Testis (tissue), 3 donors: ENCODE data around the gene HOXC6. TPM values are rescaled to one million over a fixed set of nuclear protein-coding genes. Genes with fewer than 3 reads are reported as not detected.
A peak's percentile ranks its signal among the peaks of the same experiment; 100 is the strongest.

Experiments
- DNase-seq: peaks from one replicate; pipeline ENCODE4 v3.0.0-alpha.2; 2019
- H3K27ac ChIP-seq, 2 donors: fragments of 200-600 bp; sonication (generic); one replicate each; pipeline ENCODE4 v1.5.1; 2019
- H3K27me3 ChIP-seq: fragments of 200-600 bp; sonication (generic); one replicate; pipeline ENCODE4 v1.5.1; 2019
- H3K36me3 ChIP-seq: fragments of 200-600 bp; sonication (generic); one replicate; pipeline ENCODE4 v1.5.1; 2017; ENCODE audit warnings: low read depth; ENCODE audit errors: missing control alignments
- H3K4me1 ChIP-seq: fragments of 200-600 bp; sonication (generic); one replicate; pipeline ENCODE4 v1.5.1; 2019
- H3K4me3 ChIP-seq, 2 donors: fragments of 200-600 bp; sonication (generic); one replicate each; pipeline ENCODE4 v1.5.1; 2017 to 2019
- H3K9me3 ChIP-seq: fragments of 200-600 bp; sonication (generic); one replicate; pipeline ENCODE4 v1.5.1; 2017
- POLR2A ChIP-seq: fragments of 450-650 bp; IDR thresholded peaks from one replicate; pipeline ENCODE4 v1.6.1; 2017; ENCODE audit warnings: antibody characterized with exemption, mild to moderate bottlenecking, moderate library complexity
- WGBS, 2 donors: methylation state at CpG; one replicate each; pipeline ENCODE4 v1.1.5; 2018; 5-methylcytosine and 5-hydroxymethylcytosine counted together
- intact Hi-C: fragments of 100-400 bp; cut with DNase I; formaldehyde crosslinking; loops from one replicate; pipeline ENCODE4 v1.15.1; 2023; ENCODE audit warnings: low total_unique reads
- polyA plus RNA-seq: library from polyadenylated mRNA; stranded (reverse); fragments of 350-450 nt; fragmentation: Illumina TruSeq; extraction: RNeasy Lipid Tissue Mini Kit (QIAGEN cat#74804); gene quantifications from one replicate; pipeline ENCODE4 v1.2.3, GENCODE V29; 2014; ENCODE audit warnings: low read depth, low replicate concordance; ENCODE audit not compliant: insufficient read depth
- total RNA-seq, 2 donors: library from RNA; depleted of rRNA; stranded (reverse); fragments of >200 nt; gene quantifications; one replicate each; pipeline ENCODE4 v1.2.3, GENCODE V29; 2016
- TF ChIP-seq, protein P1 (sequence below), 3 experiments: fragments of 450-650 bp in 2 of 3; fragments of 200-600 bp in 1 of 3; sonication (generic) in 1 of 3; IDR thresholded peaks; one replicate each; pipeline ENCODE4 v1.5.1; 2016 to 2019; ENCODE audit warnings: antibody characterized with exemption in 3 of 3, mild to moderate bottlenecking in 2 of 3, moderate library complexity in 1 of 3

The HOXC6 gene
- total and polyA plus RNA-seq, 3 donors from 2014 or later: 1.9 to 5.4 (median 4.0) TPM

DNA sequence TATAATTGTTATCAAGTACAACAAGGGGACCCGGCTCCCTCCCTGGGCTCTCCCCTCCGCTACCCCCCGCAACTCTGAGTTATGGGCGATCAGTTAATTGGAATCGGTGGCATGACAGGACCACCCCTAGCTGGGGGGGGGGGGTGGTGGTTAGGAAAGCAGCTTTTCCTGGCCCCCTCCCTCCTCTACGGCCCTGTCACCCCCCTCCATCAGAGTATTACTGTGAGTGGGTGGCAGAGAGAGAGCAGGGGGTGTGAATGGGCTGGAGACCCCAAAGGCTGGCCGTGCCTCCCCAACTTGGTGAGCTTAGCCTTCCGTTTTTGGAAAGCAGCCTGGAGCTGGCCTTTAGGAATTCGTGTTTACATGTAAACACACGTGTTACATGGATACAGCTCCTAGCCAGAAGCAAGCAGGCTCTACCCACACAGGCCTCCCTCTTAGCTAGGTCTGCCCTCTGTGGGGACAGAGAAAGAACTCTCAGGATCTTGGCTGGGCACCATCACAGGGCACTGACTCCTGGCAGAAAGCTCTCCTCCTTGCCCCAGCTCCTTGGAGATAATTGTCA lies 24.3 kb downstream of the HOXC6 start:
- DNase-seq: no peak
- Histone ChIP-seq H3K36me3 (no peaks in the 10 kb centered on the region), H3K4me3 (no peak overlapping the region), H3K27me3 (no peaks in the 10 kb centered on the region), H3K9me3 (no peaks in the 10 kb centered on the region), H3K4me1 (peaks cover 10% of the 10 kb centered on the region), H3K27ac (no peak overlapping the region)
- intact Hi-C loops: no loop called here
- TF ChIP-seq, protein P1, sequence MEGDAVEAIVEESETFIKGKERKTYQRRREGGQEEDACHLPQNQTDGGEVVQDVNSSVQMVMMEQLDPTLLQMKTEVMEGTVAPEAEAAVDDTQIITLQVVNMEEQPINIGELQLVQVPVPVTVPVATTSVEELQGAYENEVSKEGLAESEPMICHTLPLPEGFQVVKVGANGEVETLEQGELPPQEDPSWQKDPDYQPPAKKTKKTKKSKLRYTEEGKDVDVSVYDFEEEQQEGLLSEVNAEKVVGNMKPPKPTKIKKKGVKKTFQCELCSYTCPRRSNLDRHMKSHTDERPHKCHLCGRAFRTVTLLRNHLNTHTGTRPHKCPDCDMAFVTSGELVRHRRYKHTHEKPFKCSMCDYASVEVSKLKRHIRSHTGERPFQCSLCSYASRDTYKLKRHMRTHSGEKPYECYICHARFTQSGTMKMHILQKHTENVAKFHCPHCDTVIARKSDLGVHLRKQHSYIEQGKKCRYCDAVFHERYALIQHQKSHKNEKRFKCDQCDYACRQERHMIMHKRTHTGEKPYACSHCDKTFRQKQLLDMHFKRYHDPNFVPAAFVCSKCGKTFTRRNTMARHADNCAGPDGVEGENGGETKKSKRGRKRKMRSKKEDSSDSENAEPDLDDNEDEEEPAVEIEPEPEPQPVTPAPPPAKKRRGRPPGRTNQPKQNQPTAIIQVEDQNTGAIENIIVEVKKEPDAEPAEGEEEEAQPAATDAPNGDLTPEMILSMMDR (IDR thresholded peaks at IDR 0.05): no peak
- no peak for TF ChIP-seq POLR2A
- 33% methylated on average over 10 of the region's 10 CpGs for WGBS, 2 donors

DNA sequence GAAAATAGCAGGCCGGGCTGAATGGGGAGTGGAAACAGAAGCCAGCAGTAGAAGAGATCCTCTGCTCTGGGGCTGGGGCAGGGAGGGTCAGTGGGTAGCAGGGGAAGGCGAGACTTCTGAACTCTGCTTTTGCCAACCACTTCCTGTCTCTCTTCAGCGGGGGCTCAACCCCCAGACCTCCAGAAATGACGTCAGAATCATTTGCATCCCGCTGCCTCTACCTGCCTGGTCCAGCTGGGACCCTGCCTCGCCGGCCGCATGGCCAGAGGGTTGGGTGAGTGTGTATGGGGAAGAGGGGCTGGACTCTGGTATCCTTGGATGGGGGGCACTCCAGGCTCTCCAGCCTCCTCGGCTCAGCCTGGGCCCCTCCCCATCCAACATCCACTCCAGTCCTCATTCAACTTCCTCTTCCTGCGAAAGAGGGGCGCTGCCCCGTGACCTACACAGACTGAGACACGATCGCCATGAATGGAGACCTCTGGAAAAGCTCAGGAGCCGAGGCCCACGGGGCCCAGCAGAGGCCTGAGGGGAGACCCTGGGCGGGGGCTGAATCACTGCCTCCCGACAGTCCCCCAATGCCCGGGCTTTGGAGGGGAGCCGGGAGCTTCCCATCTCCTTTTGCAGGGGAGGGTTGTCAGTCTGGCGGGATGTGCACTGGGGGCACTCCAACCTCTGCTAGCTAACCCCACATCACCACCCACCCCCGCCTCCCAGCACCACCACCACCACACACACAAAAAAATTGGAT lies 24.9 kb downstream of the HOXC6 start:
- WGBS, 2 donors: 16 to 24% methylated on average over 21 to 22 of the region's 22 CpGs
- no peak for DNase-seq
- H3K36me3 ChIP-seq: no peaks in the 10 kb centered on the region
- no peaks in the 10 kb centered on the region for H3K27me3 ChIP-seq
- intact Hi-C loops: no loop called here
- H3K4me1 ChIP-seq: peaks cover 10% of the 10 kb centered on the region
- TF ChIP-seq, protein P1 (IDR thresholded peaks at IDR 0.05): no peak
- no peak for TF ChIP-seq POLR2A
- no peaks in the 10 kb centered on the region for H3K9me3 ChIP-seq
- H3K27ac ChIP-seq: peak overlapping the region in 1 of 2 donors; percentile 39
- H3K4me3 ChIP-seq: peak overlapping the region; percentile 60 to 69

DNA sequence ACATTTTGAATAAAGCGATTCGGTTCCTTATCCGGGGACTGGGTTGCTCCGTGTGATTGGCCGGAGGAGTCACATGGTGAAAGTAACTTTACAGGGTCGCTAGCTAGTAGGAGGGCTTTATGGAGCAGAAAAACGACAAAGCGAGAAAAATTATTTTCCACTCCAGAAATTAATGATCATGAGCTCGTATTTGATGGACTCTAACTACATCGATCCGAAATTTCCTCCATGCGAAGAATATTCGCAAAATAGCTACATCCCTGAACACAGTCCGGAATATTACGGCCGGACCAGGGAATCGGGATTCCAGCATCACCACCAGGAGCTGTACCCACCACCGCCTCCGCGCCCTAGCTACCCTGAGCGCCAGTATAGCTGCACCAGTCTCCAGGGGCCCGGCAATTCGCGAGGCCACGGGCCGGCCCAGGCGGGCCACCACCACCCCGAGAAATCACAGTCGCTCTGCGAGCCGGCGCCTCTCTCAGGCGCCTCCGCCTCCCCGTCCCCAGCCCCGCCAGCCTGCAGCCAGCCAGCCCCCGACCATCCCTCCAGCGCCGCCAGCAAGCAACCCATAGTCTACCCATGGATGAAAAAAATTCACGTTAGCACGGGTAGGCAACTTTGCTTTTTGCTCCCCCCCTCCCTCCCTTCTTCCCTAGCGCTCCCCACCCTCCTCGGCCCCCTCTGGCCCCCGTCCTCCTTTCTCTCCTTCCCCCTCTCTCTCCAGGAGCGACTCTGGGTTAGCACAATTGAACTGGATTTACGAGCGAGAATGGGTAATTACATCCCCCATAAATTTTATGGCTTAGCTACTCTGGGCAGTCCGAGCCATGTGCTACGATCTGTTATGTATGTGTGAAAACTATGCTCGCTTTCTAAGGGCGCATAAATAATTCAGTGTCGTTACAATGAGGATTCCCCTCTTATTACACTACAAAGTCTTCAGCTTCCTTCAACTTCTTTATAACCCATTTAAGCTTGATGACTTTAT lies 25.8 kb downstream of the HOXC6 start, which contains the start of gene HOXC4:
TSS of gene HOXC4 (plus strand) at position 85 of the 991 bp plus-strand sequence. CDS start at position 173, 88 bp downstream.
- peak; percentile 78 for DNase-seq
- TF ChIP-seq, protein P1 (IDR thresholded peaks at IDR 0.05): no peak
- TF ChIP-seq POLR2A: no peak
- intact Hi-C loops: no loop called here
- peak within 1 kb of the TSS in 1 of 2 donors; percentile 39 for H3K27ac ChIP-seq
- WGBS, 2 donors: 9 to 11% methylated on average over 52 of the region's 52 CpGs
- no peaks in the 10 kb centered on the region for H3K36me3 ChIP-seq
- no peaks in the 10 kb centered on the region for H3K27me3 ChIP-seq
- H3K4me1 ChIP-seq: peaks cover 10% of the 10 kb centered on the region
- peak within 1 kb of the TSS; percentile 60 to 69 for H3K4me3 ChIP-seq
- no peaks in the 10 kb centered on the region for H3K9me3 ChIP-seq

DNA sequence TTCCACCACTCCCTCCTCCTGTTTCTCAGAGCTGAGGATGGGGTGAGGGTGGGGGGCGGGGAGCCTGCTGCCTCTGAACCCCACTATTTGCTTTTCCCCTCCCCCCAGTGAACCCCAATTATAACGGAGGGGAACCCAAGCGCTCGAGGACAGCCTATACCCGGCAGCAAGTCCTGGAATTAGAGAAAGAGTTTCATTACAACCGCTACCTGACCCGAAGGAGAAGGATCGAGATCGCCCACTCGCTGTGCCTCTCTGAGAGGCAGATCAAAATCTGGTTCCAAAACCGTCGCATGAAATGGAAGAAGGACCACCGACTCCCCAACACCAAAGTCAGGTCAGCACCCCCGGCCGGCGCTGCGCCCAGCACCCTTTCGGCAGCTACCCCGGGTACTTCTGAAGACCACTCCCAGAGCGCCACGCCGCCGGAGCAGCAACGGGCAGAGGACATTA lies 26.5 kb downstream of the HOXC6 start:
- no peaks in the 10 kb centered on the region for H3K36me3 ChIP-seq
- no peak overlapping the region for H3K27ac ChIP-seq
- DNase-seq: no peak
- H3K4me3 ChIP-seq: peak overlapping the region in 1 of 2 donors; percentile 69
- H3K9me3 ChIP-seq: no peaks in the 10 kb centered on the region
- TF ChIP-seq, protein P1 (IDR thresholded peaks at IDR 0.05): no peak
- TF ChIP-seq POLR2A: no peak
- 47 to 51% methylated on average over 24 of the region's 24 CpGs for WGBS, 2 donors
- no peaks in the 10 kb centered on the region for H3K27me3 ChIP-seq
- intact Hi-C loops: no loop called here
- peaks cover 10% of the 10 kb centered on the region for H3K4me1 ChIP-seq
